GM18511 (cell line): ENCODE results near the gene PLCL2.
A peak's percentile ranks its signal among the peaks of the same experiment; 100 is the strongest.
"Not testable (repeated sequence)": the region's sequence is repeated elsewhere in the genome, so short reads cannot be mapped to it uniquely, and the experiment has no call there.

Source experiments
- ATAC-seq: cut with Tn5 transposase; IDR thresholded peaks from one replicate; pipeline ENCODE4 v1.9.1; 2021; ENCODE audit warnings: mild to moderate bottlenecking, moderate library complexity; ENCODE audit not compliant: unreplicated experiment

The PLCL2 gene

DNA sequence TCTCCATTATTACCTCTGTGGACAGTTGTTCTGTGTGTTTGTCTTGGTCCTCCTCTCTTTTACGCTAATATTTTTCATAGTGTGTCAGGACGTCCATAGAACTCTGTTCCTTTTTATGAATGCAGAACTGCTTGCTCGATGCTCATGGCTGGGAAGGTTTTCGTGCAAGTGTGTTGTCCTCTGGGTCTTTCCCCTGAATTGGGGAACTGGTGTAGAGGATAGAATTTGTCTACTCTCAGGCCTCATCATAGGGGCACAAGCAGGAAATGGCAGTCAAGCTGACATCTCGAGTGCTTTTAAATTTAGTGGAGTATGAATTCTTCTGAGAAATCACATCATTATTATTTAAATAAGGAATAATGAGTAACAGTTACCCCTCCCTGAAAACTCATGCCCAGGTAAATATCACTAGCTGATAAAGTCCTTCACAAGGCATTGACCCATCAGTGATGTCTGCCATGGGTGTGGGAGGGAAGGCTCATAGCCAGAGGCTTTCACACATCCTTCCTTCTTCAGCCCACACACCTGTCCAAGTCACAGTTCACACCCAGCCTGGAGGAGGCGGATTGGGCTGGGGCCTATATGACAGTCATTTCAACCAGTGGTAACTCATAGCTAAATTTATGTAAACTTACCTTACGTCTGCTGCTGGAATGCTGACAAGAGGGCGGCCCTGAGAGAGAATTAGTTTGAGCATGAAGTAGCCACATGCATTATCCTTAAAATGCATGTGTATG lies 226.1 kb downstream of the PLCL2 start:
- ATAC-seq = peak; percentile 64

DNA sequence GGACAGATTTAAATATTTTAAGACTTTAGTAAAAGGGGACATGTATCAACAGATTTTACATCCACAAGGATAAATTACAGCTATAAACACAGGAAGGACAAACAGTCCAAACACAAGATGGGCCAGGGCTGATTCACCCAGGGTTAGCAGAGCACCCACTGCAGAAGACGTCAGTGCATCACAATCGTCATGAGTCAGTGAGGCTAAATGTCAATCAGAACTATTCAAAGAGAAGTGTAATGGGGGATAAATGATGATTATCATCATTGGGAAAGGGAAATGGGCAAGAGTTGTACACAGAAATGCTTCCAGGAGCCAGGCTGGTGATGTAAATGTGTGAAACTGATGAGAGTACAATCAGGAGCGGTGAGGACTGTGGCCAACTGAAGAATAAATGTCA lies 226.8 kb downstream of the PLCL2 start:
- no peak for ATAC-seq

DNA sequence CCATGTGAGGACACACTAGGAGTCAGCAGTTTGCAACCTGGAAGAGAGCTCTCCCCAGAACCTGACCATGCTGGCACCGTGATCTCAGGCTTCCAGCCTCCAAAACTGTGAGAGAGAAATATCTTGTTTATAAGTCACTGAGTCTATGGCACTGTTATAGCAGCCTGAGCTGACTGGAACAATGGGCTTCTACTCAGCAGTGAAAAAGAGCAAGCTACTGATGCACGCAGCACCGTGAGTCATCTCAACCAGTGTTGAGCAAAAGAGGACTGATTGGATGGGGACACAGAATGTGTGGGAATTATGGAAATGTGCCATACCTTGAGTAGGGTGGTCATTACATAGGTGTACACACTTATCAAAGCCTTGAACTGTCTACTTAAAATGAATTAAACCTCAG lies 230.4 kb downstream of the PLCL2 start:
- ATAC-seq = no peak

DNA sequence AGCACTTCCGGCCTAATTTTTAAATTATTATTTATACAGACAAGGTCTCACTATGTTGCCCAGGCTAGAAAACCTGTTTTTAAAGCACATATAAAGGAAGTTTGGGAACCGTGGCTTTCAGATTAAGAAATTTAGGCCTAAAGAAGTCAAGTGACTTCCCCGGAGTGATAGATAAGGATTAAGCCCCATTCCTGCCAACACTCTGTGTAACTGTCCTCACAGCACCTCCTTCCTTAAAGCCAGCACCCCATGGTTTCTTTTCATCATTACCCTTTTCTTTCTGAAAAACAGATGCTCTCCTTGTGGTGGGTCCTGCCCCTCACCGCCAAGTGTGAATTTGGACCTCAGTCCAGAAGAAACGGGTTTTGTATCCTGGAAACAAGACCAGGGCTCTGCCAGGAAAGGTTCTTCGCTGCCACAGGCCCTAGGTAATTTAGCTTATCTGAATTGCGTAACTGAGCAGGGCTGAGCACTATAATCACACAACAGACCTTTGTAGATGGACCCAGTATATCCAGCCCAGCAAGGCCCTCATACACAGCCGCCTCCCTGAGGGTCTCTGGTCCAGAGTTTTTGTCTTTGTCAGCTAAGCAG lies 231.3 kb downstream of the PLCL2 start:
- no peak for ATAC-seq

DNA sequence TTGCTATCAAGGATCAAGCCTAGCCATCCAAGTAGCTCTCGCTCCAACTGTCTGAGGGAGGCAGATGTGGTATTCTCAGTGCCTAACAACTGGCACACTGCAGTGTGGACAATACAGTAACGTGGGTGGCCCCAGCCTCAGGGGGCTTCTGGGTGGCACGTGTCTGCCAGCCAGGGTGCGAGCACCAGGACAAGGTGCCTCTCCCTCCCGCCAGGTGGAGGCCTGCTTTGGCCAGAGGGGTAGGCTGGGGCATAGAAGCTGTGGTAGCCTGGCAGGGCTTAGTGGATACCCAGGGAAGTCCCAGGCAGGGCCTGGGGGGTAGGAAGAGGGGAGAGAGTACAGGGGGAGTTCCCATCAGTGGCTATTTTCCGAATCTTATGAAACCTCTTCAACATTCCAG lies 234.0 kb downstream of the PLCL2 start:
- ATAC-seq = no peak

DNA sequence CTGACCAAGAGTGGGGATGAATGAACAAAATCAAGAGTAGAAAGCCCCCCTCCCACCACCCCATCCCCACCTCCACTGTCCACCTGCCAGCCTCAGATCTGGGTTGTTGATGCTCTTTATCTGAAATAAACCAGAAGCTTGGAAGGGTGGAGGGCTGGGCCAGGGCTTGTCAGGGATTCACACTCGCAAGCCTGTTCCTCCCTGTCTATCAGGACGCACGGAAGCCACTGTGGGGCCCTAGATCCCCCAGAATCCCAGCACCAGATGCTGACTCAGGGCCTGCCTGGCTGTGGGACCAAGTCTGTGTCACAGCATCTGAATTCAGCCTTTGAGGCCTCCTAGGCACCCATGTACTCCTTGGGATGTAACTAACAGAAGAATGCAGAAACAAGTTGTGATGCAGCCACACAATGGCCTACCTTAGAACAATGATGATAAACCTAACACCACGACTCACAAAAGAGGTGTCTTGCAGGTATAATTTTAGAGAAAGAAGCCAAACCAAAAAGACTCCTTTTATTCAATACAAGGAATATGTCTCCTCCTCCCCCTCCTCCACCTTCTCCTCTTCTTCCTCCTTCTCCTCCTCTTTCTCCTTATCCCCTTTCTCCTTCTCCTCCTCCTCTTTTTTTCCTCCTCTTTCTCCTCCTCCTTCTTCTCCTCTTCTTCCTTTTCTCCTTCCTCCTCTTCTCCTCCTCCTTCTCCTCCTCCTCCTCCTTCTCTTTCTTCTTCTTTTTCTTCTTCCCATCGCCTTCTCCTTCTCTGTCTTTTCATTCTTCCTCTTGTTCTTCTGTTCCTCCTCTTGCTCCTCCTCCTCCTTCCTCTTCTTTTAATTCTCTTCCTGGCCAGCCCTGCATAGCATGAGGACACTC lies 234.7 kb downstream of the PLCL2 start:
- ATAC-seq = no peak

DNA sequence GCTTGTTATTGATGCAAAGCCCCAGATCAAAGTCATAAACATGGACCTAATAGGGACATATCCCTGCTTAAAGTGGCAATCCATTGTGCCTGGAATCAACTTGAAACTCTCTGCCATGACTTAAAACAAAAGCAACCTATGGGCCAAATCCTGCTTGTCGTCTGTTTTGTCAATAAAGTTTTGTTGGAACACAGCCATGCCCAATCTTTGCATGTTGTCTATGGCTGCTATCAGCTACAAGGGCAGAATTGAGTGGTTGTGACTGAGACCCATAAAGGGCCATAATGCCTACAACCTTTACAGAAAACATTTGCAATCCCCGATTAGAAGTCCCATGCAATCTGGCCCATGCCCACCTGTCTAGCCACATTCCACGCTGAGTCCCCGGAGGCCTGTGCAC lies 235.4 kb downstream of the PLCL2 start:
- no peak for ATAC-seq

DNA sequence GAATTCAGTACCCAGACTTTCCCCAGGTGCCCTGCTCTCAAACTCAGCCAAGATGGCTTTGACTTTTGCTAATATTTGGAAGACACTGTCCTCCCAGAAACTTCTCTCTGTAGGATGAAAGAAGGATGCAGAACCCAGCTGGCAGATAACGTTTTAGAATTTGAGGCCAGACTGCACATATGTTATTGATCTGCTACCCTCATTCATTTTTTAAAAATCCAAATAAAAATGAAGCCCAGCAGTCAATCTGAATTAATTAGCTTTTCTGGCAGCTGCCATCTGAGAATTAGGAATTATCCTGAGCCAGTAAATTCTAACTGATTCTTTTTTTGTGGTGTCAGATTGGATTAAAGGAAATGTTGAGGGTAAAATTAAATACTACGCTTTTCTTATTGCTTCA lies 236.6 kb downstream of the PLCL2 start:
- ATAC-seq = no peak

DNA sequence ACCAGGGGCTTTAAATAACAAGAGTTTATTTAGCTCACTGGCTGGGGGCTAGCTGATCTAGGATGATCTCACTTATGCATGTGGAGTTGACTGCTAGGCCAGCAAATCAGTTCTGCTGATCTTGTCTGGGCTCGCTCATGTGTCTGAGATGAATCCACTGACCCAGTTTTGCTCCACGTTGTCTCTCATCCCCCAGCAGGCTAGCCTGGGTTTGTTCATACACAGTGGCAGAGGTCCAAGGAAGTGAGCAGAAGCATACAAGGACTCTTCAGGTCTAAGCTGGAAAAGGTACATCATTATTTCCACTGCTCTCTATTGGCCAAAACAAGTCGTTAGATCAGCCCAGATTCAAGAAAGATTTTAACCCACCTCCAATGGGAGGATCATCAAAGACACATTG lies 238.0 kb downstream of the PLCL2 start:
- no peak for ATAC-seq

DNA sequence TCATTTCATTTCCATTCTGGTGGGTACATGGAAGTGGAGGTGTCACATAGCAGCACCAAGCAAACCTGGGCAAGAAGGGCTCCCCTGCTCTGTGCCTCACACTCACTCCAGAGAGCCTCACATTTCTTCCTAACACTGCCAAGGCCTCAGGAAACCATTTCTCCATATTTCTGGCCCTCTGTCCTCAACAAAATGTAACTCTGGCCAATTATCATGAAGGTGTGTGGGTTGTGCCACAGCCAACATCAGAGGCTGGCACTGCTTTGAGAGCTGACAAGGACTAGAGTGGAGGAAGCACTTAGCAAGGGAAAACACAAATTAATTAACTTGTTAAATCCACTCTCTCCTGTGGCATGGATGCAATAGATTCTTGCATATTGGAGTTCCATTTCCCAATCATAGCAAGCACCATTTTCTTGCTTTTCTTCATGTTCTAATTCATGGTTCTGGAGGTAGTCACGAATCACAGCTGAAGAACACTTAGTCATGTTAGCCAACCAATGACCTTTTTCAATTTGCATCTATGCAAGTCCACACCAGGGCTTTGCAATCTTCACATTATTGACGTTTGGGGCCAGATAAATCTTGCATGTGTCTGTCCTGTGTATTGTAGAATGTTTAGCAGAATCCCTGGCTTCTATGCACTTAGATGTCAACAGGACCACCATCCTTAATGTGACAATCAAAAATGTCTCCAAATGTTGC lies 241.1 kb downstream of the PLCL2 start:
- no peak for ATAC-seq

DNA sequence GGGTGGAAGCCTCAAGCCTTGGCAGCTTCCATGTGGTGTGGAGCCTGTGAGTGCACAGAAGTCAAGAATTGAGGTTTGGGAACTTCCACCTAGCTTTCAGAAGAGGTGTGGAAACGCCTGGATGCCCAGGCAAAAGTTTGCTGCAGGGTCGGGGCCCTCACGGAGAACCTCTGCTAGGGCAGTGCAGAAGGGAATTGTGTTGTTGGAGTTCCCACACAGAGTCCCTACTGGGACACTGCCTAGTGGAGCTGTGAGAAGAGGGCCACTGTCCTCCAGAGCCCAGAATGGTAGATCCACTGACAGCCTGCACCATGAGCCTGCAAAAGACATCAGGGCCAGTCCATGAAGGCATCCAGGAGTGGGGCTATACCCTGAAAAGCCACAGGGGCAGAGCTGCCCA lies 243.9 kb downstream of the PLCL2 start:
- not testable (repeated sequence) for ATAC-seq

DNA sequence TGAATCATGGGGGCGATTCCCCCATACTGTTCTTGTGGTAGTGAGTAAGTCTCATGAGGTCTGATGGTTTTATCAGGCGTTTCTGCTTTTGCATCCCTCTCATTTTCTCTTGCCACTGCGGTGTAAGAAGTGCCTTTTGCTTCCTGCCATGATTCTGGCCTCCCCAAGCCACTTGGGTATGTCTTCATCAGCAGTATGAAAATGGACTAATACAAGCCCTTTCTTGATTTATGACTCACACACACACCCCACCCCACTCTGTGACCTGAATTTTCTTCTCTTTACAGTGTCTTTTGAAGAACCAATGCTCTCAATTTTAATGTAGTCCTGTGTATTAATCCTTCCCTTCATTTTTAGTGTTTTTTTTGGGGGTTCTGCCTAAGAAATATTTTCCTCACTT lies 244.8 kb downstream of the PLCL2 start:
- ATAC-seq = no peak

DNA sequence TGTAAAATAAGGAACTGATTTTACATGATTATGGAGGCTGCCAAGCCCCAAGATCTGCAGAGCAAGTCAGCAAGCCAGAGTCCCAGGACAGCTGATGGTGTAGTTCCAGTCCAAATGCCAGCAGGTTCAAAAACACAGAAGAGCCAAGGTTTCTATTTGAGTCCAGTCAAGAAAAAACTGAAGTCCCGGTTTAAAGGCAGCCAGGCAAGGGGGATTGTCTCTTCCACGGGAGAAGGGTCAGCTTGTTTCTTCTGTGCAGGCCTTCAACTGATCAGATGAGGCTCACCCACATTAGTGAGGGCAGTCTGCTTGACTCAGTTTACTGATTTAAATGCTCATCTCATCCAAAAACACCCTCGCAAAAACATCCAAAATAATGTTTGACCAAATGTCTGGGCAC lies 246.2 kb downstream of the PLCL2 start:
- no peak for ATAC-seq

DNA sequence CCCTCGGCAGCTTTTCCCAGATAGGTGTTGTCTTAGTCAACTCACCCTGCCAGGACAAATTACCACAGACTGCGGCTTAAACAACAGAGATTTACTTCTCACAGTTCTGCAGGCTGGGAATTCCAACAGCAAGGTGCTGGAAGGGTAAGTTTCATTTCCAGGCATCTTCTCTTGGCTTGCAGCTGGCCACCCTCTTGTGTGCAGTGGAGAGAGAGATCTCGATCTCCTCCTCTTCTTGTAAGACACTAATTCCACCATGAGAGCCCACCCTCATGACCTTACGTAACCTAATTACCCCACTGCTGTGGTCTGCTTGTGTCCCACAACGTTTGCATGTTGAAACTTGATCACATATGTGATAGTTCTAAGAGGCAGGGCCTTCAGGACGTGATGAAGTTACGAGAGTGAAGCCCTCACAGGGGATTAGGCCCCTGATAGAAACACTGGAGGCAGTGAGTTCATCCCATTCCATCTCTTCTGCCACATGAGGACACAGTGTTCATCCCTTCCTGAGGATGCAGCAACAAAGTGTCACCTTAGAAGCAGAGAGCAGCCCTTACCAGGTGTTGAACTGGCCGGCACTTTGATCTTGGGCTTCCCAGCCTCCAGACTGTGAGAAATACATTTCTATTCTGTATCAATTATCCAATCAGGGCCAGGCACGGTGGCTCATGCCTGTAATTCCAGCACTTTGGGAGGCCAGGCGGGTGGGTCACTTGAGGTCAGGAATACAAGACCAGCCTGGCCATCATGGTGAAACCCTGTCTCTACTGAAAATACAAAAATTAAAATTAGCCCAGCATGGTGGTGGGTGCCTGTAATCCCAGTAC lies 247.7 kb downstream of the PLCL2 start:
- ATAC-seq = no peak

DNA sequence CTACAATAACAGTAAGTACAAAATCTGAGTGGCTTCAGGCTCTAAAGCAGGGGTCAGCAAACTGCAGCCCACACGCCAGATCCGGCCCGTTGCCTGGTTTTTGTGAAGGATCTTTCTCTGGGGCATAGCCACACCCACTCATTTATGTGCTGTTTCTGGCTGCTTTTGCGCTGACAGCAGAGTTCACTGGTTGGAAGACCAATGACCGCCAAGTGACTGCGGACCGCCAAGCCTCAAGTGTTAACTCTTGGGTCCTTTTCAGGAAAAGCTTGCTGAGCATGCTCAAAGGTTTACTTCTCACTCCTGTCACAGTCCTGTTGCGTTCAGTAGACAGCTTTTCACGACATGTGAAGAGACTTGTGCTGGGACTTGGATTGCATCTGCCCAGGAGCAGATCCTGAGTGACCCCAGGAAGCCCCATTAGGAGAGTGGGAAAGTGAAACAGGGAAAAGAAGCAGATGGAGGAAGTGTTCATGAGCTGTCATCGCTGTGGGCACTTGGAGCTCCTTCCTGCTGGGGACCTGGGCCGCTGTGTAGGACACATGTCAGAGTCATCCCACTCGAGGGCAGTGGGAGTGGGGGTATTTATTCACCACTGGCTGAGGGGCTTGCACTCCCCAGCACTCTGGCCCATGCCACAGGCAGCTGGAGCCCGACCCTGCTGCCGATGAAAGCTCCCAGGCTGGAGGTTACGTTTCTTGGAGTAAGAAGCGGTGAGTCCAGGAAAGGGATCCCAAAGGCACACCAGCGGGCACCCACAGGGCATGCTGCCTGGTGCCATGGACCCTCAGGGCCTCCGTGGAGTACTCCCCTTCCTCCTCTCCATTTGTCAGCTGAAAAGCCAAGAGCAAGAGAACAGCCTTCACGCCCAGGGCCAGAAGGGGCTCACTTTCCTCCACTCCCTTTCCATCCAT lies 249.1 kb downstream of the PLCL2 start:
- no peak for ATAC-seq

DNA sequence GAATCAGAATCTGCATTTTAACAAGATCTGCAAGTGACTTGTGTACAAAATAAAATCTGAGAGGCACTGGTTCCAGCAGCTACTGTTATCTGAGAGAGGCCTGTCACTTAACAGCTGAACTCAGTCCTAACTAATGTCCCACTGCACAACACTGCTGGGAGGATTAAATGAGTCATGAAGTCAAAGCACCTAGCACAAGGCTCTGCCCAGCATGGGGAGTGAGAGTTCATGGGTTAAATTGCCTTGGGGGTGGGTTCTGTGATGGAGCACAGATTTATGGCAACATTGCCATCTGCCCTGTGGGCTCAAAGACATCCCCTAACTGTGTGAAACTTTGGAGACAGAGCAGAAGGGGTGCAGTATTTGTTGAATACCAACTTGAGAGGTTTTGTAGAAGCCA lies 250.9 kb downstream of the PLCL2 start:
- no peak for ATAC-seq

DNA sequence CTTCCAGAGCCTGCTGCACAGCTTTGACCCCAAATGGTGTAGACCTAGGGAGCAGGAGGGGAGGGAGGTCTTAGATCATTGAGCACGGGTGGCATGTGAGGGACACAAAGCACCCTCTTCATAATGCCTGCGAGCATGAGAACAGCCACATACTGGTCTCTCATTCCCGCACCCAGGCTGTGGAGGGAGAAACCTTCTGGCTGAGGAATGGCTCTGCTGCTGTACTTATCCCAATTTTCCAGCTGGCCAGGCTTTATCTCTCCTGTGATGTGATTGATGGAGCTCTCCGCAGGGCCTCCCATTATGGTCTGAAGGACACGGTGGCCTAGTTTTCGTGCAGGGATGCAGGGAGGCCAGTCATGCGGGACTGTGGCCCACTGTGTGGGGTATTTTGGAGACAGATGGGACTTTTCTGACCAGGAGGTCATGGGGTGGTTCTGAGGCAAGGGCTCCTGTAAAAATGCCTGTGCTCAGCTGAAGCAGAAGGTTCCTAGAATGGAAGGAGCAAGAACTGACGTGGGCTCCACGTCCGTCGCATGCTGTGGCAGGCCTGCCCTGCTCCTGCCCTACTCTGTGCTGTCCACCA lies 251.5 kb downstream of the PLCL2 start:
- ATAC-seq = no peak

DNA sequence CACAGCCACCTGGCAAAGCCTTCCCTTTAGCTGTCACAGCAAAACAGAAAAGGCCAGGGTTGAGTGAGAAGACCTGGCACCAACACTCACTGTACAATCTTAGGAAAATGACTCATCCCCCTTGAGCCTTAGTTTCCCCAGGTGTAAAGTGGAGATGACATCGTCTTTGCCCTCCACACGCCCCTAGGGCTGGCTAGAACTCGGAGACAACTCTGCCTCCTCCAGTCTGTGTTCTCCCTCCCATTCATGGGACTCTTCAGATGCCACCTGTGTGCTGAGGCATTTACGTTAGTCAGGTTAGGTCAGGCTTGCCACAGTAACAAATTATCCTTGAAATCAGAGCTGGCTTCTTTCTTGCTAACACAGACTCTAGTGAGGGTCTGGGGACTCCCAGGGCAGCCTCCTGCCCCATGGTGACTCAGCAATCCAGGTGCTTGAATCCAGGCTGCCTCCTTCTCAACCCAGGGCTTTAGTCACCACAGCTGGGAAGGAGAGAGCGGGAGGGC lies 252.6 kb downstream of the PLCL2 start:
- no peak for ATAC-seq
